T-helper 1 cell treated with Interleukin-12 subunit alpha and Interleukin-12 subunit beta and Interleukin-4 antibody, amounts not matched to agents 30 μg/mL and 1 μg/mL, for 36 hours (primary cell): ENCODE results near the gene FOXN3.

Experiments used
- H3K27ac Mint-ChIP-seq: one replicate; pipeline ENCODE4 v1.8.0; 2021; ENCODE audit warnings: mild to moderate bottlenecking, mixed read lengths
- H3K27me3 Mint-ChIP-seq: one replicate; pipeline ENCODE4 v1.8.0; 2021; ENCODE audit warnings: low read depth, mixed read lengths
- H3K36me3 Mint-ChIP-seq: one replicate; pipeline ENCODE4 v1.8.0; 2021; ENCODE audit warnings: low read depth, mixed read lengths
- H3K4me1 Mint-ChIP-seq: one replicate; pipeline ENCODE4 v1.8.0; 2021; ENCODE audit warnings: low read depth, mixed read lengths
- H3K4me3 Mint-ChIP-seq: one replicate; pipeline ENCODE4 v1.8.0; 2021; ENCODE audit warnings: mild to moderate bottlenecking, moderate library complexity, mixed read lengths
- H3K9me3 Mint-ChIP-seq: one replicate; pipeline ENCODE4 v1.8.0; 2021; ENCODE audit warnings: mixed read lengths

Gene FOXN3

DNA sequence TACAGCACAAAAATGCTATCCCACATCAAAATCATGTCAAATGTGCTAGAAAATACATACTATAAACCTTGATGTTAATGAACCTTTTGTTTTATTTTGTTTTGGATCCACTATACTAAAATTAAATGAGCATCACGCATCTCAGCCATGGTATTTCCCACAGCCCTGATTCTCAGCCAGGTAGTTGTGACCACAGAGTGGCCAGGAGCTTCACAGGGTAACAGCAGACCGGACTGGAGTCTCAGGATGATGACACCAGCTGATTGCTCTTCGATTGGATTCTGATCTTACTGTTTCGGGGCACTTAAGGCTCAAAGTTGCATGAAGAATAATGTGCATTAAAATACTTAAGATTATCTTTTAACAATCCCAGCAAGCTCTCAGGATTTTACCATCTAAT is 134.8 kb downstream of the FOXN3 start:
- peaks cover 61% of the 10 kb centered on the region for H3K4me1 Mint-ChIP-seq
- no peak overlapping the region for H3K4me3 Mint-ChIP-seq
- H3K36me3 Mint-ChIP-seq = peaks cover 34% of the 10 kb centered on the region
- no peaks in the 10 kb centered on the region for H3K27me3 Mint-ChIP-seq
- no peak overlapping the region for H3K27ac Mint-ChIP-seq
- no peaks in the 10 kb centered on the region for H3K9me3 Mint-ChIP-seq

DNA sequence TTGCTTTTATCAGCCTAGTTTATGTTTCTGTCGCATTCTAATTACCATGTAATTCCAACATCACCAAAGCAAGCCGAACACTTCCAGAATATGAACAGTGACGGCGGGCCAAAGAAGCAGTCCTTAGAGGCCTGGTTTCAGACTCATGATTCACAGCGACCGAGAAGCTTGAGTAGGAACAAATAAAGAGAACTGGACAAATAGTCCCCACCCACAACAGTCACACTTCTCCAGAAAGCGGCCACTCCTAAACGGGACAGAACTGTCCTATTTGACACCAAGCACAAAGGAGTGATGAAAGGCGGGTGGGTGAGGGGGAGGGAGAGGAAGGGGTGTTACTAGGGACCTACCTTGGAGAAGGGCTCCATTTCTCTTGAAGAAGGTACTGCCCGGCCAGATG is 136.4 kb downstream of the FOXN3 start:
- H3K27me3 Mint-ChIP-seq = no peaks in the 10 kb centered on the region
- H3K36me3 Mint-ChIP-seq = peaks cover 39% of the 10 kb centered on the region
- no peak overlapping the region for H3K4me3 Mint-ChIP-seq
- H3K4me1 Mint-ChIP-seq = peaks cover 65% of the 10 kb centered on the region
- H3K27ac Mint-ChIP-seq = no peak overlapping the region
- peaks cover under 1% of the 10 kb centered on the region for H3K9me3 Mint-ChIP-seq

DNA sequence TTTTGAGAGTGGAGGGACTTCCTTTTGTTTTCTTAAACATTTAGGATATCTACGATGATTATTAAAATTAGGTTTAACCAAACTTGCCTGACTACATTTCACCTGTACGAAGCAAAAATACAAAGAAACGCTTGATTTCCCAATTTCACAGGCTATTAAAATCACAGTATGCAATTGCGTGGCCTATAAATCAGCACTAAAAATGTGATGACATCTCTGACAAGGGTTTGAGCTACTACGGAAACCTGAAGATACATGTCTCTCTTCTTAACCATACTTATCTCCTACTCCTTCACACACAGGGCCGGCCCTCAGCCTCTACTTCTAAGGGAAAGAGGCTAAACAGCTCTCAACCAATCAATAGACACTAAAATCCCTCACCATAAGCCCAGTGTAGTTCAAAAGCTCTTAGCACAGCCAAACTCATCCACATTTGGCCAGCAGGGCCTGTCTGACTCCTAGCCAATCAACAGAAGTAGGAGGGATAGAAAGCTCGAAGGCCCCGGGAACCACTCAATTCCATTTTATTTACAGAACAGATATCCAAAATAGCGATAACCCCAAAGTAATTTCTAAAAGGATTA is 137.3 kb downstream of the FOXN3 start:
- Mint-ChIP-seq H3K9me3 (peaks cover 7% of the 10 kb centered on the region), H3K36me3 (peaks cover 44% of the 10 kb centered on the region), H3K4me3 (no peak overlapping the region), H3K27ac (peak overlapping the region; percentile 57), H3K27me3 (no peaks in the 10 kb centered on the region), H3K4me1 (peaks cover 72% of the 10 kb centered on the region)

DNA sequence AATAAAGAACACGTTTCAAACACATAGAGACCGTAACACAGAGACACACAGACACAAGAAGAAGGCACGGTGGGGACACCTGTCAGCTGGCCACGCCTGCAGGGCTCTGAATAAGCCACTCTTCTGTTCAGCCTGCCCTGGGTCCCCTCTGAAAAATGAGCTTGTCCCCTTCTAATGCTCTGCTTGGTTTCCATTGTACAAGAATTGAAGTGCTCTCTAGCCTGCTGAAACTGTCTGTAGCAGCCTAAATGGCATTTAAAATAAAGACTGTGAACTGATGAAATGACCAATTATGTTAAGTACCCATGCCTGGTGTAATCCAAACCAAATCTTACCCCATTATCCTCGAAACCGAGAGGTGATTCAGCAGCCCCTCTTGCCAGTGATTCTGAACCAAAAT is 139.8 kb downstream of the FOXN3 start:
- peaks cover 72% of the 10 kb centered on the region for H3K4me1 Mint-ChIP-seq
- H3K36me3 Mint-ChIP-seq = peaks cover 50% of the 10 kb centered on the region
- peaks cover 7% of the 10 kb centered on the region for H3K9me3 Mint-ChIP-seq
- H3K4me3 Mint-ChIP-seq = no peak overlapping the region
- H3K27me3 Mint-ChIP-seq = no peaks in the 10 kb centered on the region
- peak overlapping the region; percentile 95 for H3K27ac Mint-ChIP-seq

DNA sequence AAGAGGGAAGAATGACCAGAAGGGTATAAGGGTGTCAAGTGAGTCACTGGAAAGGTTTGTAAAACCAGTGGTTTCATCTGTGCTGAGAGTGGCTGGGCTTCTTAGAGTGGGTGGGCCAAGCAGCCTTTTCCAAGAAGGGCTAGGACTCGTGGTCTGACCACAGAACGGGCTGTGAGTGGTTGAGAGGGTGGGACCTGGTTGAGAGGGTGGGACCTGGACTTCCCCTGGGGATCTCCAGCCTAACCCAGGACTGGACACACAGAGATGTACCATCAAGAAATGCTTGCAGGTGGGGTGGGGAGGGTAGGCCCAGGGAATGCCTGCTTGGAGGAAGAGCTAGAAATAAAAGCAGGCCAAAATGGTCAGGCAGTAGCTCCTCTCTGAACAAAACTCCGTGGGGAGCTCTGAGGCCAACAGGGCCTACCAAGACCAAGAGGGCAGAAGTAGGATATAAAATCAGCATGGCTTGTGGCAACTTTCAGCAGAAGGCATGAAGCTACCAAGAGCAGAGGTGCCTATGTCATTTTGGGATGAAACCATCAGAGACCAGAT is 140.5 kb downstream of the FOXN3 start:
- H3K9me3 Mint-ChIP-seq = peaks cover 7% of the 10 kb centered on the region
- H3K36me3 Mint-ChIP-seq = peaks cover 47% of the 10 kb centered on the region
- H3K4me3 Mint-ChIP-seq = peak overlapping the region; percentile 65
- no peaks in the 10 kb centered on the region for H3K27me3 Mint-ChIP-seq
- H3K27ac Mint-ChIP-seq = peak overlapping the region; percentile 95
- H3K4me1 Mint-ChIP-seq = peaks cover 69% of the 10 kb centered on the region

DNA sequence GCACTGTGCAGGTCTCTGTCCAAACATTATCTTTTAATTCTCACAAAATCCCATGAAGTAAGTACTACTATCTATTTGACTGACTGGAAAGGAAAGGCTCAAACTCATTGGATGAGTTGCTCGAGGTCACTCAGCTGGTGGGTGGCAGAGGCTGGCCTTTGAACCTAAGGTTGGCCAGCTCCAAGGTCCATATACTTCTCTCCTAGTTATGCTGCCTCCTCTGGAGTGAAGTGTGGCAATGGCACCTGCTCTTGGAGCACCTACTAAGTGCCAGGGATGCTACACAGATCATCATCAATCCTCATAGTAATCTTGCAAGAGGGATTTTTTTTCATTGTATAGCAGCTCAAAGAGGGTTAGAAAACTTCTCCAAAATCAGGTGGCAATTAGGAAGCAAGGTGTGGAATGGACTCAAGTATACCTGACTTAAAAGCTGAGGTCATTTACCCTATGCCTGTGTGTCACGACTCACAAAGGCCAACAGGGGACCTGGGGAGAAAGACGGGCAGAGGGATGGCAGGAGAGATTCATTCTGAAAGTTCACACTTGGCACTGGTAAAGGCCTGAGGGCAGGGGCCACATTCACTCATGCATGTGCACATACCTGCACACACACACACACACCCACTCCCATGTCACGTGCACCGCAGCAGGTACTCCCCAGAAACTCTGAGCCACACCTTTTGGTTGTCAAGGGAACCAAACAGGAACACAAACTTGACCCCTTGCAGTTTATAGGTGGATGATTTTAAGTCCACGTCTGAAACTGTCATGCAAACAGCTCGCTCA is 146.4 kb downstream of the FOXN3 start:
- H3K36me3 Mint-ChIP-seq = peaks cover 21% of the 10 kb centered on the region
- H3K4me1 Mint-ChIP-seq = peaks cover 37% of the 10 kb centered on the region
- no peak overlapping the region for H3K27ac Mint-ChIP-seq
- no peaks in the 10 kb centered on the region for H3K27me3 Mint-ChIP-seq
- H3K4me3 Mint-ChIP-seq = no peak overlapping the region
- H3K9me3 Mint-ChIP-seq = peaks cover 7% of the 10 kb centered on the region

DNA sequence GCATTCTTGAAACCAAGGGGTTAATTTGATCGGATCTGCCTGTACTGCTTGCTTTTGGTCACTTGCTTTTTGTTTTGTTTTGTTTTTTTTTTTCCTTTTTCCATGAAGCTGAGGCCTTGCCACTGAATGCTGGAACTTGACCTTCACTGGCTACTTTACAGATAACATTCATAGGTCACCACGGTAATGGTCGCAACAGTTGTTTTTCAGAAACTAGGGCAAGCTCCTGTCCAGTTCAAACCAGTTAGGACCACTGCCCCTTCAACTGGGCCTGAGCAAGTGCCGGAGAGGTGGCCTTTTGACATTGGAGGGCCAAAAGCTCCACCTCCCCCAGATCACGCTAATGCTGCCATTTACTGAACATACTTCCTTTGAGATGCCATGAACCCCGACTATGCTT is 147.6 kb downstream of the FOXN3 start:
- peaks cover 18% of the 10 kb centered on the region for H3K36me3 Mint-ChIP-seq
- H3K9me3 Mint-ChIP-seq = no peaks in the 10 kb centered on the region
- H3K4me1 Mint-ChIP-seq = peaks cover 32% of the 10 kb centered on the region
- no peak overlapping the region for H3K27ac Mint-ChIP-seq
- H3K4me3 Mint-ChIP-seq = no peak overlapping the region
- no peaks in the 10 kb centered on the region for H3K27me3 Mint-ChIP-seq

DNA sequence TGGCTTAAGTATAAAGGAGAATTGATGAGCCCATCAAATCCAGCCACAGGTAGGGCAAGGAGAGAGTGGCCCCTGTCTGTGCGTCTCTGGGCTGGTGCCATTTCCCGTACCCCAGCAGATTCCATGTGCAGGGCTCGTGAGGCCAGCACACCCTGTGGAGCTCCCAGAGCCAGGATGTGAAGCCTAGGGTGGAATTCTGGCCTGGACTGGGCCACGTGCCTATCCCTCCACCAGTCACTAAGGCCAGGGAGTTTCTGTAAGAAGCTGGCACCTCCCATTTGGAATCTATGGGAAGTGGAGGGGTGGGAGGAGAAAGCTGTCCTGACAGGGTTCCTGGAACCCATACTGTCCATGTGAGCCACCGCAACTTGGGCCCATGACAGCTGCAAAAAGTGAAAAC is 148.5 kb downstream of the FOXN3 start:
- H3K36me3 Mint-ChIP-seq = peaks cover 15% of the 10 kb centered on the region
- H3K4me1 Mint-ChIP-seq = peaks cover 29% of the 10 kb centered on the region
- no peaks in the 10 kb centered on the region for H3K27me3 Mint-ChIP-seq
- no peak overlapping the region for H3K27ac Mint-ChIP-seq
- no peaks in the 10 kb centered on the region for H3K9me3 Mint-ChIP-seq
- H3K4me3 Mint-ChIP-seq = no peak overlapping the region

DNA sequence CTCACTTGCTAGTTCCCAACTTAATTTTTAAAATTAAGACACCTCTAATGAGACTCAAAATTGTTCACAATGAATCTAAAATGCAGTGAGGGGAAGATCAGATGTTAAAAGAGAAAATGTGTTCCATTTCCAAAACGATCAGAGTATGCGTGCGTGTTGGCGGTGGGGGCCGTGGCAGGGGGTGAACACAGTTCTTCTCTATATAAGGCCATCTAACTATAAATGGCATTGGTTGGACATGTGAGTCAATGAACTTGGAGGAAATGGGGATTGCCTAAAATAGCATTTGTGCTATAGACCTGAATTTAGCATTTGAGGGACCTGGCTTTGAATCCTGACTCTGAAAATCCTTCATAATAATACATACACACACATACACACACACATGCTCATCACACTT is 149.4 kb downstream of the FOXN3 start:
- H3K27me3 Mint-ChIP-seq = no peaks in the 10 kb centered on the region
- no peaks in the 10 kb centered on the region for H3K9me3 Mint-ChIP-seq
- H3K4me3 Mint-ChIP-seq = no peak overlapping the region
- H3K36me3 Mint-ChIP-seq = peaks cover 11% of the 10 kb centered on the region
- no peak overlapping the region for H3K27ac Mint-ChIP-seq
- peaks cover 23% of the 10 kb centered on the region for H3K4me1 Mint-ChIP-seq

DNA sequence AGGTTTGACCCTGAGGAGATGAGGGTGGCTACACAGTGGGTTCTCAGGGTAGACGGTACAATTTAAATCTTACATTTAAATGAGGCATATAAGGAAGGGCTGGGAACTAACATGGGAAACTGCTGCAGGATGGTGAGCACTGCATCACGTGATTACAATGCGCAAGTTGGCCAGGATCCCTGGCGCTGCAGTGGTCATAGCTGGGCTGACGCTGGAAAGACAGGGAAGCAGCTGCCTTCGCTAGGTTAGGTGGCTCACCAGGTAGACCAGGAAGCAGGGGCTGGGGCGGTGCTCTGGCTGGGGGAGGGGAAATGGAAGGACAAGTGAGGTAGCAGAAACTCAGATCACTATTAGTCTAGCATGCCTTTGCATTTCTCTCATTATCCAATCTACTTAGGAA is 149.9 kb downstream of the FOXN3 start:
- no peak overlapping the region for H3K27ac Mint-ChIP-seq
- H3K36me3 Mint-ChIP-seq = peaks cover 11% of the 10 kb centered on the region
- H3K4me3 Mint-ChIP-seq = no peak overlapping the region
- H3K9me3 Mint-ChIP-seq = no peaks in the 10 kb centered on the region
- no peaks in the 10 kb centered on the region for H3K27me3 Mint-ChIP-seq
- peaks cover 25% of the 10 kb centered on the region for H3K4me1 Mint-ChIP-seq

DNA sequence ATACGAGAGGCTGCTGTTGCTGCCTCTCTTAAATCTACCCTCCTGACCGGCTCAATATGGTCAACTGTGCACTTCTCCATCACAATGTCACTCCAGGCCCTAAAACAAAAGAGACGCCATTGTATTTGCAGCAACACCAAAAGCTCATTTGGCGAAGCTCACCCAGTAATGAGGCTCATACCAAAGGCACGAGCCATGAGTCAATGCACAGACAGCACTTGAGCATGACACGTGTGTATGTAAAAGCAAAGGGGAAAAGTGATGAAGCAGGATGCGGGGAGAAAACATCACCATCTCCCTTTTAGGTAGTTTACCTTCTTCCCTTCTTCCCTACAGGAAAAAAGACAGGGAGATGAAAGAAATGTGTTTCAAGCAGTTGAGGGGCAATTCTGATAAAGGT is 150.3 kb downstream of the FOXN3 start:
- Mint-ChIP-seq H3K4me1 (peaks cover 25% of the 10 kb centered on the region), H3K27me3 (no peaks in the 10 kb centered on the region), H3K4me3 (no peak overlapping the region), H3K27ac (no peak overlapping the region), H3K36me3 (peaks cover 11% of the 10 kb centered on the region), H3K9me3 (no peaks in the 10 kb centered on the region)

DNA sequence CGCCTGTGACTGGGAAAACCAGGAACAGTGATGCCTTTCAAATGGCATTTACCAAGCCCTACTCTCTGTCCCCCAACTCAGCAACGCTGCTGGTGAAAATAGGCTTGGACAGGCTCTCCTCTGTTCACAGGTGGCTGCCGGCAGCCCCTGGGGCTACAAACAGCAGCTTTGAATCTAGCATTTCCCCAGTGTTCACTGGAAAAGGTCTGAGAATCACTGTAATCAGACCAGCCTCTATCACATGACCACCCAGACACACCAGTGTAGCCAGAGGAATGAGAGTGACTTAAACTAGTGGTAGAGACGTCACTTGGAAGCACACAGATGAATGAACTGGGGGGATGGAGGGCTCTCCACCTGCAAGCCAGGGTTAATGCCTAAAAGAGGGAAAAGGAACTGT is 151.8 kb downstream of the FOXN3 start:
- Mint-ChIP-seq H3K9me3 (no peaks in the 10 kb centered on the region), H3K4me1 (peaks cover 18% of the 10 kb centered on the region), H3K27me3 (no peaks in the 10 kb centered on the region), H3K27ac (no peak overlapping the region), H3K36me3 (peaks cover 12% of the 10 kb centered on the region), H3K4me3 (no peak overlapping the region)

DNA sequence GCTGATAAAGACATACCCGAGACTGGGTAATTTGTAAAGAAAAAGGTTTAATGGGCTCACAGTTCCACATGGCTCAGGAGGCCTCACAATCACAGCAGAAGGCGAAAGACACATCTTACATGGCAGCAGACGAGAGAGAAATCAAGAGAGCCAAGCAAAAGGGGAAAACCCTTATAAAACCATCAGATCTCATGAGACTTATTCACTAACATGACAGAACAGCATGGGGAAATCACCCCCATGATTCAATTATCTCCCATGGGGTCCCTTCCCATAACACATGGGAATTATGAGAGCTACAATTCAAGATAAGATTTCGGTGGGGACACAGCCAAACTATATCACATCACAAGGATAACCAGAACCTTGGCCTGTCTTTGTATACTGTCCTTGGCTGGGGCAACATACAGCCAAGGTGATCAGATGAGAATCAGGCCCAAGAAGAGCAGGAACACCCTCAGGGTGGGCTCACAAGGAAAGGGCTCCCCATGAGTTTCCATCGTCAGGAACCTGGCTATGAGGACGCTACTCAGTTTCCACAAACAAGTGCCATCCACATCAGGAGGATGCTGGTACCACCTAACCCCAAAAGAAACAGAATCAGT is 152.7 kb downstream of the FOXN3 start:
- Mint-ChIP-seq H3K27me3 (no peaks in the 10 kb centered on the region), H3K4me3 (no peak overlapping the region), H3K27ac (no peak overlapping the region), H3K9me3 (no peaks in the 10 kb centered on the region), H3K36me3 (peaks cover 12% of the 10 kb centered on the region), H3K4me1 (peaks cover 21% of the 10 kb centered on the region)

DNA sequence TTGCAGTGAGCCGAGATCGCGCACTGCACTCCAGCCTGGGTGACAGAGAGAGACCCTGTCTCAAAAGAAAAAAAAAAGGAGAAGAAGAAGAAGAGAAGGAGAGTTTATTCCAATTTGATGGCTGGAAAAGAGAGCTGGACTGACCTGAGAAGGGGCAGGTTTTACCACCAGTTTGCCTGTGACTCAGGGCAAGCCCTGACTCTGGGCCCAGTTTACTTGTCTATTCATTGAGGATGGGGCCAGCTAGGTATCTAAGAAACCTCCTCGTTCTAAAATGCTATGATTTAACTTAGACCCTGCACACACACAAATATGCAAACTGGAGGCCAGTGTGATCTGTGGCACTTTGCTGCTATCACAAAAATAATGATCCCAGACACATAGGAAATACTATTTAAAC is 155.0 kb downstream of the FOXN3 start:
- Mint-ChIP-seq H3K27ac (no peak overlapping the region), H3K4me1 (peaks cover 26% of the 10 kb centered on the region), H3K4me3 (no peak overlapping the region), H3K9me3 (no peaks in the 10 kb centered on the region), H3K27me3 (no peaks in the 10 kb centered on the region), H3K36me3 (peaks cover 18% of the 10 kb centered on the region)

DNA sequence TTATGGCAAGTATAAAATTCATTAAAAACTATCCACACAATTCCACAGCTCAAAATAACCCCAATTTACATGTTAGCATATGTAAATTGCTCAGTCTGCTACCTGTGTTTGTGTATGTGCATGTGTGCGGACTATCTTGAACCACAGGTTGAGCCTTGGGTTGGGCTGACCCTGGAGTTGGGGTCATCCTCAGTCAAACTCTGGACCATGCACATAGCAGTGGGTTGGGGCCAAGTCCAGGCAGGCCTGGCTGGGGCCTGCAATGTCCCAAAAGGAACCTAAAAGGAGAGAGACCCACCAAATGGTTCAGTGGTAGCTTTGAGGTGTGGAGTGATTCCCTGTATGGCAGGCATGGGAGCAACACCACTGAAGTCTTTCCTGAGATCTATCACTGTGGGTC is 156.1 kb downstream of the FOXN3 start:
- Mint-ChIP-seq H3K4me1 (peaks cover 24% of the 10 kb centered on the region), H3K9me3 (no peaks in the 10 kb centered on the region), H3K27ac (no peak overlapping the region), H3K27me3 (no peaks in the 10 kb centered on the region), H3K4me3 (no peak overlapping the region), H3K36me3 (peaks cover 15% of the 10 kb centered on the region)
